GM20431 (cell line): ENCODE measurements around the gene RGS2.

Experiments
- in situ Hi-C: fragments of 300-500 bp; cut with MseI, MboI; formaldehyde crosslinking; loops from one replicate; pipeline ENCODE4 v1.15.0; 2020; ENCODE audit warnings: low sequenced_read_pairs; ENCODE audit not compliant: unreplicated experiment

RGS2 gene

DNA sequence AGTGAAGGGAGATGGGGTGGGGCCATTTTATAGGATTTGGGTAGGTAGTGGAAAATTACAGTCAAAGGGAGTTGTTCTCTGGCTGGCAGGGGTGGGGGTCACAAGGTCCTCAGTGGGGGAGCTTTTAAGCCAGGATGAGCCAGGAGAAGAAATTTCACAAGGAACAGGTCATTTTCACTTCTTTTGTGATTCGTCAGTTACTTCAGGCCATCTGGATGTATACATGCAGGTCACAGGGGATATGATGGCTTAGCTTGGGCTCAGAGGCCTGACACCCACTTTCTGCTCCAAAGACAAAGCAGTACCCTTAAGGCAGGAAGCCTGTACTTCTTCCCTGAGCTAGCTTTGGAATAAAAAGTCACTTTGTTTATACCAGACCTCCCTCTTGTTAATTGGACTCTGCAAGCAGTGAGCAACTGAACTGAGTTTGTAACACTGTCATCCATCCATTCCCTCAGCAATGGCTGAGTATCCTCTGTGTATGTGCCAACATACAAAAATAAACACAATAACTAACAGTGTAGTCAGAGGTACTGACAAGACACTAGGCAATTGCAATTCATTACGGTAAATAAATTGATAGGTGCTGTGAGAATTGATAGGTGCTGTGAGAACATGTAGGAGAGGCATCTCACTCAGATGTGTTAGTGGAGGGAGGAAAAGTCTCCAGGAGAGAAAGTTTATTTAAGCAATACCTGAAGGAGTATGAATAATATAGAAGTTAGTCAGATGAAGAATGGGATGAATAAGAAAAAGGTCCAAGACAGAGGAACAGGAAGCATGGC, 14.7 kb upstream of the RGS2 start:
- in situ Hi-C loops: loop anchor here (25.0 kb wide), 1 partner anchor 307 kb away; no protein-coding TSS in a partner anchor

DNA sequence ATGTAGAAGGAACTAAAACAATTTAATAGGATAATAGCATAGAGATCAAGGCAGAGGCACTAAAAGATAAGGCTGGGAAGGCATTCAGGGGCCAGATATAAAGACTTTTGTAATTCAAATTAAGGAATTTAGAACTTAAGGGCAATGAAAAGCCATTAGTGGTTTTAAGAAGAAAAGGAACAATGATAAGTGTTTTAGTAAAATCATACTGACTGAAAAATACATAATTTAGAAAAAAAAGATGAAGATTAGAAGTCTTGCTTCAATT, 14.1 kb upstream of the RGS2 start:
- in situ Hi-C loops: loop anchor here (25.0 kb wide), 1 partner anchor 307 kb away; no protein-coding TSS in a partner anchor

DNA sequence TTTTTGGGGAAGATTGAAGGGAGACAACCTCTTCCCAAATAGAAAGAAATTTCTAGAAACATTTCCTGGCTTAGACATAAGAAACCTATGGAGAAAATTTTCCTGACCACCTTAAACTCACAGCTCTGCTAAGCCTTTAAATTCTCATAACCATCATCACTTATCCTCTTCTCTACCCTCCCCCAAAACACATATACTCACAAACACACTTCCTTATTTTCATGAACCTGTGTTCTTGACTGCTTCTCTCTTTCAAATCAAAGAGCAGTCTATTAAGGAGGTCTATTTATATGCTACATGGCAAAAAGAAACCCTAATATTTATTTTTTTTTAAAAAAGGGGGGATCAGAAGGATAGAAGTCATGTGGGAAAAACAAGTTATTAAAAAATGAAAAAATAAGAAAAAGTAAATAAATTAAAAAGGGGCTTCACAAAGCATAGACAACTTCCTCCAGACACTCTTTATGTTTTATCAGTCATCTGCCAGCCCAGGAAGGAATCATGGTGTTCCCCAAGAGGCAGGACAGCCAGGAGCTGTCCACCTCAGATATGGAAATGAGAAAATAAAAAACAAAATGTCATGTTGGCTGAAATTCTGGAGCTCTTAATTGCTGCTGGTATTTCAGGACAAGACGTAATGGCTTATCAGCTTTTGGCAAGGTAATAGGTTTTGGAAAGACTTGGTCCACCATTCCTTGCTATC, 12.8 kb upstream of the RGS2 start:
- in situ Hi-C loops: loop anchor here (25.0 kb wide), 1 partner anchor 309 kb away; no protein-coding TSS in a partner anchor

DNA sequence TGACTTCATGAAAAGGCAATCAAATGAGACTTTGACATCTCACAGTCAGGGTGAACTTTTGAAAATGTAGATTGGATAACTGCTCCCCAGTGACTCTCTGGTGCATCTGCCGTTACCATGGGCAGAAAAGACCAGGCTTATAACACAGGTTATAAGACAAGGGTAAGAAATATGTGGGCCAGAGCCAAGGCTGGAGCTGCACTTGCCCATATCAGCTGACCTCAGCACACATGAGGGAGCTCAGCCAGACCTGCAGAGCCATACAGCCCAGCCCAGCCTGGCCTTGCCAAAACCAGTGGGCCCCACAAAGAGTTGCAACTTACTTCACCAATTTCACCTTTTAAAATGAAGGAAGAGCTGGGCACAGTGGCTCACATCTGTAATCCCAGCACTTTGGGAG, 11.7 kb upstream of the RGS2 start:
- in situ Hi-C loops: loop anchor here (25.0 kb wide), 1 partner anchor 310 kb away; no protein-coding TSS in a partner anchor

DNA sequence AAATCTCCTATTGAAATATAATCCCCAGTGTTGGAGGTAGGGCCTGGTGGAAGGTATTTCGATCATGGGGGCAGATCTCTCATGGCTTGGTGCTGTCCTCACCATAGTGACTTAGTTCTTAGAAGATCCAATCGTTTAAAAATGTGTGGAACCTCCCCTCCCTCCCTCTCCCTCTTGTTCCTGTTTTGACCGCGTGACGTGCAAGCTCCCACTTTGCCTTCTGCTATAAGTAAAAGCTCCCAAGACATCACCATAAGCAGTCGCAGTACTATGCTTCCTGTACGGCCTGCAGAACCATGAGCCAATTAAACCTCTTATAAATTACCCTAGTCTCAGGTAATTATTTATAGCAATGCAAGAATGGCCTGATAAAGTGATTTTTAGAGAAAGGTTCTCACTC, 10.9 kb upstream of the RGS2 start:
- in situ Hi-C loops: loop anchor here (25.0 kb wide), 1 partner anchor 311 kb away; no protein-coding TSS in a partner anchor

DNA sequence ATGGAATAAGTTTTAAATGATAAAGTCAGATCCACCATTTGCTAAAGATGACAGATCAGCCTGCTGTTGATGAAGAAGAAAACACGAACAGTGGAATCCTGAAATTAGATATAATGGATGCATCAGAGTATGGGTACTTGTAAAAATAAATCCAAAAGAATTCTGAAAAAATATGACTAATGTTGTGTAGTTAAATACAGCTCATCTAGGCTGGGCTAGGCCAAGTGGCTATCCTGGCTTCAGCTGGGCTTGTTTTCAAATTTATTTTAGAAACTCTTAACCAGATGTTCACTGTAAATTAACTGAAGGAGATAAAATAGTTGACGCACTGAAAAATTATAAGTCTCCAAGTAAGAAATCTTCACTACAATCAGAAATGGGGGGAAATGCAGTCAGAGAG, 7.4 kb upstream of the RGS2 start:
- in situ Hi-C loops: loop anchor here (25.0 kb wide), 1 partner anchor 211 kb away; no protein-coding TSS in a partner anchor

DNA sequence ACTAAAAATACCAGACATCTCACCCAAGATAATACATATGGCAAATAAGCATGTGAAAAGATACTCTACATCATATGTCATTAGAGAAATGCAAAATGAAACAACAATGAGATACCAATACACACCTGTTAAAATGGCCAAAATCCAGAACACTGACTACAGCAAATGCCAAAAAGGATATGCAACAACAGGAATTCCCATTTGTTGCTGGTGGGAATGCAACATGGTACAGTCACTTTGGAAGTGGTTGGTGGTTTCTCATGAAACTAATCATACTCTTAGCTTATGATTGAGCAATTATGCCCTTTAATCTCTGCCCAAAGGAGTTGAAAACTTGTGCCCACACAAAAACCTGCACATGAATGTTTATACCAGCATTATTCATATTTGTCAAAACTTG, 6.4 kb upstream of the RGS2 start:
- in situ Hi-C loops: loop anchor here (25.0 kb wide), 1 partner anchor 210 kb away; no protein-coding TSS in a partner anchor

DNA sequence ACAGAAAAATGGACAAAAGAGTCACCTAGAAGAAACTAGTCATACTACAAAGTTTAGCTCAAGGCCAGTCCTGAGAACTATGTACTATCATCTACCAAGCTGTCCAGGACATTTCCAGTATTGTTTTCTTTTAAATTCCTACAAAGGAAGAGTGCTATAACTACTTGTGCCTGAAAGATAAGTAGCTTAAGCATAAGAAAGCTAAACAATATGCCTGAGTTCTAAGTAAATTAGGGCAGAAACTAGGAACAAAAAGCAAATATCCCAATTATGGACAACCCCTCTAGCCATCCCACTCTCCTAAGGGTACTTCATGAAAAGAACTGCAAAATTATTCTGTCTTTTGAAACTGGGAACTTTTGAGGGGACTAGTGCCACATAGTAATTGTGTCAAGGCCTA, 5.3 kb upstream of the RGS2 start:
- in situ Hi-C loops: loop anchor here (25.0 kb wide), 1 partner anchor 209 kb away; no protein-coding TSS in a partner anchor

DNA sequence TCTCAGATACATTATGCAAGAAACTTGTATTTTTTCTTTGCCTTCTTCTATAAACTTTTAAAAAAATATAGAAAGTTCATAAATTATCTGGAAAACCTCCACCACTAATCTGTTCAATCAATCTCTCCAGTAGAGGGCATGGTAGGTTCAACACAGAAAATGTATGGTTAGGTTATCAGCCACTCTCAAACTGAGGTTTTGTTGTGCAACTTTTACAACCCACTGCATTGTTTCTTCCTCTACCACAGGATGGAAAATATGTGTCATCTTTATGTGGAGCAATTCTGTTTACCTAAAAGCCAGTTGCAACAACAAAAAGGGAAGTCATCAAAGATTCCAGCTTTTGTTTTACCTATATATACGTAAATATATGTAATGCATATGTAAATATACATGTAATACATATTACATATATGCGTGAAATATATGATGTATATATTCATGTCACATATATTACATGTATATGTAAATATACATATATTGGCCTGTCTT, 3.0 kb upstream of the RGS2 start:
- in situ Hi-C loops: loop anchor here (25.0 kb wide), 1 partner anchor 206 kb away; no protein-coding TSS in a partner anchor

DNA sequence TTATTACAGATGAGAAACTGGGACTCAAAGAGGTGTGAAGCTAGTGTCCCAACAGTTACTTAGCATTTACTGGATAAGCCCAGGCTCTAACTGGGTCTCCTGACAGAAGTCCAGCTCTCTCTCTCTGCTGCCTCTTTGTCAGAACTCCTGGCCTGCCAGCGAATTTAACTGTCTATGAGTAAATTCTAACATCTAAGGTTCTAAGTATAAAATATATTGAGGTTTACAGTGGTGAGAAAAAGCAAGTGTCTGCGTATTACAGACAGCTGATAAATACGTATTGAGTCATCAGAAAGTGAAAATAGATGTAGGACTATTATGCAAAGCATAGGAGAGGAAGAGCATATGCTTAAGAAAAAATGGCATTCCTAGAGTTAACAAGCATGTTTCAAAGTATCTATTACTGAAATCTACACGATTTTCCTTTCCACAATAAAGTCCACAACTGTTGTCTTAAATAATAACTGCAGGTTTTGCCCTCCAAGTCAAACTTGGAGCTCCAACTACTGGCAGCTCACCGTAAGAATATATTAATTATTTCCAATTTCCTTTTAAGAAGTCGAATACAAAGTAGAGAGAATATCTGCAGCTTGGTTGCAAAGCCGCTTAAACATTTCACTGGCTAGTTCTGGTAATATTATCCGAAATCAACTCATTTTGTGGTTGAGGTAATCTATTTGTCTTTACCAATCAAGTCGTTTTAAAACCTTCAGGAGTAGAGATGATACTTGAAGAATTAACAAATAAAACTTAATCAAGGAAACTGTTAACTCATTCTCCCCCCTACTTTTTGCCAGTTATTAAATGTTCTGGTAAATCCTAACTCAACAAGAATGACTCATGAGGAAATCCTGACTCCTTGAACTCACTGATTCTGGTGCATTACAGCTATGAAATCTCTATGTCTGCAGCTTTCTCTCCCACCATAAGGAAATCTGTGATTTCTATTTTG, 1.4 kb upstream of the RGS2 start:
- in situ Hi-C loops: loop anchor here (25.0 kb wide), 1 partner anchor 205 kb away; no protein-coding TSS in a partner anchor

DNA sequence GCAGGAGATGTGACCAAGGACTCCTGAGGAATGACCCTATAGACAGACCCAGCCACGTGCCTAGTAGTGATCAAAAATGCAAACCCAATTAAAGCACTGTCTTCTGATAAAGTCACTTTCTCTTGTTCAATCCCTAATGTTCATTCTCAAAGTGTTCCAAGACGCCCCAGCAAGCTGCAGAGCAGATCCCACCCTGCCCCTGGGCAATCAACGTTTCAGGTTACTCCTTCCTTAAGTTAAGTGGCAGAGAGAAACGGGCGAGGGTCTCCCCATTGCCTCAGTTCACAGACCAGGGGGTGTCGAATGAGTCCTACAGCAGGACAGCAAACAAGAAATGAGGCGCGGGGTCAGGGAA, 699 bp upstream of the RGS2 start:
- in situ Hi-C loops: loop anchor here (25.0 kb wide), 1 partner anchor 204 kb away; no protein-coding TSS in a partner anchor

DNA sequence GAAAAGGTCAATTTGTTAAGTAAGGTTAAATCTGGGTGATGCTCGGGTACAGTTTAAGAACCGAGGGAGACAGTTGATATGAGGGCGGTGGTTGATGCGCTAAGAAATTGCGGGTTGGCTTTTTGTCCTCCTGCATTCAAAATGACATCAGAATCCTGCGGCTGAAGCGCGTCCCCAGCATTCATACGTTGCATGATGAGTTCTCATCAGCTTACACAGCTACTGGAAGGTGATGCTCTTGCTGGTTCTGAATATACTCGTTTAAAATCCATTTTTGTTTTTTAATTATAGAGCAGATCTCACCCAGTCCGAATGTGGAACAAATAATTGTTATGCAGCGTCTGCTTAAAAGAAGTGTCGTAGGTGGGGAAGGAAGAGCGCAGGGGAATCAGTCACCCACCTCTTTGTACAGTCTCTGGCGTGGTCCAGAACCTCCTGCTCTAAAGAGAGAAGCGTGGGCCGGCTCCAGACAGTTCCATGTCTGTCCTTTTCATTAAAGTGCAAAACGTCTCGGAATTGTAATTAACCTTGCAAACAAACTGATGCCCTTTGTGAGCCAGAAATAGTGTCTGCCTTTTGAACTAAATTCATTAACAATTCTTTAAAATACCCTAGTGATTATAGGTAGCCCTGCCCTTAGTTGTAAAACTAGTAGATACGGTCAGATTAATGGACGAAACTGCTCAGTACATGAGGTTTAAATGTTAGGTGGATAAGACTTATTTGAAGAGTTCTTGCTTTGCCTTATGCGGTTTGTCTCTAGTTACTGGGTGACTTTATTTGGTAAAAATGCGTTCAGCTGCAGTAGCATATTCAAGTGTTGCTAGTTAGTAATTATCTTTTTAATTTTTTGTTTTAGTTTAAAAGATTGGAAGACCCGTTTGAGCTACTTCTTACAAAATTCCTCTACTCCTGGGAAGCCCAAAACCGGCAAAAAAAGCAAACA, 741 bp downstream of the RGS2 start:
- in situ Hi-C loops: loop anchor here (25.0 kb wide), 1 partner anchor 203 kb away; no protein-coding TSS in a partner anchor

DNA sequence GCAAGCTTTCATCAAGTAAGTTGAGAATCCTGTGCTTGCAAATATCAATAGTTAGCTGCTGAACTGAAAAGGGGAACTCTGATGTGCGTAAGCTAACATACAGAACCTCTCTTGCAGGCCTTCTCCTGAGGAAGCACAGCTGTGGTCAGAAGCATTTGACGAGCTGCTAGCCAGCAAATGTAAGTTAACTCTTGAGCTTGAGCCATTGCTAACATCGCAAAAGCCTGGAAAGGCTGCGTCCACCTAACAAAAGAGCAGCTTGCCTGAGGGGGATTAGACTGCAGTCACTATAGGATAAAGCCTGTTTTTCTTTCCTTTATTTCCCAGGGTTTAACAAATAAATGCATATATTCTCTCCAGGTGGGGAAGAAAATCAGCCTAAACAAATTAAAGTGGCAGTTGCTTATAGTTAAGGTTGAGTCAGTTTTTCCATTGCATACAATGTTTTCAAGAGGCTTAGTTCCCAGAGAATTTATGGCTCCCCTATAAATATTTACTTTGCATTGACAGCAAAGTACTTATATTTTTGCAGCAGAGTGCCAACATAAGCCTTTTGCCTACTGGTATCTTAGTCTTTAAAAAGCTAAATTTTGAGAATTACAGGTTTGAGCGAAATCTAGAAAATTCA, 1.5 kb downstream of the RGS2 start:
- in situ Hi-C loops: loop anchor here (25.0 kb wide), 1 partner anchor 202 kb away; no protein-coding TSS in a partner anchor

DNA sequence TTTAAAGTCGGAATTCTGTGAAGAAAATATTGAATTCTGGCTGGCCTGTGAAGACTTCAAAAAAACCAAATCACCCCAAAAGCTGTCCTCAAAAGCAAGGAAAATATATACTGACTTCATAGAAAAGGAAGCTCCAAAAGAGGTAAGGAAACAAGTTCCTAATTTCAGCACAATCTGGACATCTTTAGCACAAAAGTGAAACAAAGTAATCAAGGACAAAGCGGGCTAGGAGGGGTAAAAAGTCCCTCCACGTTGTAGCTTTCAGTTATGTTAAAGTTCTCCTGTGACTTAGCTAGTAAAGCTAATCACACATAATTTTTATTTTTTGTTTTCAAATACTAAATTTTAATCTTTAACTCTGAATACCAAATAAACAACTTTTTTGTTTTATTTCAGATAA, 2.2 kb downstream of the RGS2 start:
- in situ Hi-C loops: loop anchor here (25.0 kb wide), 1 partner anchor 201 kb away; no protein-coding TSS in a partner anchor

DNA sequence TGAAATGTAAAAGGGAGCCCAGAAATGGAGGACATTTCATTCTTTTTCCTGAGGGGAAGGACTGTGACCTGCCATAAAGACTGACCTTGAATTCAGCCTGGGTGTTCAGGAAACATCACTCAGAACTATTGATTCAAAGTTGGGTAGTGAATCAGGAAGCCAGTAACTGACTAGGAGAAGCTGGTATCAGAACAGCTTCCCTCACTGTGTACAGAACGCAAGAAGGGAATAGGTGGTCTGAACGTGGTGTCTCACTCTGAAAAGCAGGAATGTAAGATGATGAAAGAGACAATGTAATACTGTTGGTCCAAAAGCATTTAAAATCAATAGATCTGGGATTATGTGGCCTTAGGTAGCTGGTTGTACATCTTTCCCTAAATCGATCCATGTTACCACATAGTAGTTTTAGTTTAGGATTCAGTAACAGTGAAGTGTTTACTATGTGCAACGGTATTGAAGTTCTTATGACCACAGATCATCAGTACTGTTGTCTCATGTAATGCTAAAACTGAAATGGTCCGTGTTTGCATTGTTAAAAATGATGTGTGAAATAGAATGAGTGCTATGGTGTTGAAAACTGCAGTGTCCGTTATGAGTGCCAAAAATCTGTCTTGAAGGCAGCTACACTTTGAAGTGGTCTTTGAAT, 2.9 kb downstream of the RGS2 start:
- in situ Hi-C loops: loop anchor here (25.0 kb wide), 1 partner anchor 201 kb away; no protein-coding TSS in a partner anchor

DNA sequence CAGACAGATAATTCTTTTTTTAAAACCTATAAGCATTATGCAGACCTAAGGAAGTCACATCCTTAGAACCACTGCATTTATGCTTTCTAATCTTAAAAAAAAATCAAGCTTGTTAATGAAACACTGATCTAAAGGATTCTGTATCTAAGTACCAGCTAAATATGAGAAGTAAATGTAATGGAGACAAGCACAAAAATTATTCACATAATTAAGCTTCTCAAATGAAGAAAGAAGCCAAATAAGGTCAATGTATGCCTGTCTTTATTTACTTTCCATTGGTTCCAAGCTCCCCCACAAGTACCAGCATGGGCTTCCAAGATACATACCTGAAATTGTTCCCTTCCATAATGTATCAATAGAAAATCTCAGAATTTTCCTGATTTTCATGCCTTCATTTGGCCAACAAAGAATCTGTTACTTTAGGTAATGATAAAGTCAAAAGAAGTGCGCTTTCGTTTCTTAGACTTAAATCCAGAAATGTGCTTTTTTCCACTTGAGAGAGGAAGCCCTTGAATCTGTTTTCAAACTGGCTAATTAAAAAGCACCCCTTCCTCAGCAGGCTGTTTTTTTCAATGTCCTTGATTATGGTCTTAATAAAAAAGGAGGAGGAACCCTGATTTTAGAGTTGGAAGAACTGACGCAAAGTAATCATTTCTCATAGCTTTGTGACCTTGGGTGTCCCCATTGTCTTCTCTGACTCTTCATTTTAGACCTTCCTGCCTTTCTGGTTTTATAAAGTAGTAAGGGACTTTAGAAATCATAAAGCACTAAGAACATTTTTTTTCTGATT, 3.8 kb downstream of the RGS2 start:
- in situ Hi-C loops: loop anchor here (25.0 kb wide), 1 partner anchor 200 kb away; no protein-coding TSS in a partner anchor

DNA sequence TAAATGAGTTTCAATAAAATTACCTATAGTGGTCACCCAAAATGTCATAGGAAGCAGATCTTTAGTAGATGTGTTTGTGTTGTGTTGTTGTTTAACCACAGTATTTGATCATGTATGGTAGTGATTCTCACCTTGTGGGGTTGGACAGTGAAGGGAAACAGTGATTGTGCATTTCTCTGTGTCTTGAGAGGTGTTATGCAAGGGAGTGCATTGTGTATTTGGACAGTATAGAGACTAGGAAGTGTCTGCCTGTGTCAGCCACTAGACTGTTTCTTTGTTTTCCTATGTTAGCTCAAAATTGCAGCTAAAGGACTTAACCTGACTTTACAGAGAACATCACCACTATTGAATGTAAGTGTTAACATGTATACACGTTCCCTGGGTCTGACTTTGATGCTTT, 6.0 kb downstream of the RGS2 start:
- in situ Hi-C loops: loop anchor here (25.0 kb wide), 1 partner anchor 197 kb away; no protein-coding TSS in a partner anchor
